ENCODE data around the gene B3GNT3.

The B3GNT3 gene

DNA sequence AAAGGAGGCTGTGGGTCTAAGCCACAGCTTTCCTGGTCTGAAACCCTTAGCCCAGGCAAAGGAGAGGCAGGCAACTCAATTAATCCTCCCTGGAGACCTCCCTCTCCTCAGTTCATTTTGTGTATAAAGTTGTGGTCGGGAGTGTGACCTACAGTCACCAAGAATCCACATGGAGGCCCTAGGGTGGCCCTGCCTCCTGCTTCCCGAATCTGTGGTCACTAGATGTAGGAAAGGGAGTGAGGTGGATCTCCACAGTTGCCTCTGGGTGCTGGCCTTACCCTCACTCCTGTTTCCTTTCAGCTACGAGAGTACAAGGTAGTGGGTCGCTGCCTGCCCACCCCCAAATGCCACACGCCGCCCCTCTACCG, 66.0 kb downstream of the B3GNT3 start:
- H3K36me3 Mint-ChIP-seq (ENCODE audit: low read depth) = peaks cover 62% of the 10 kb centered on the region
- peaks cover 24% of the 10 kb centered on the region for H3K4me1 Mint-ChIP-seq (ENCODE audit: low read depth)
- peaks cover 3% of the 10 kb centered on the region for H3K27me3 Mint-ChIP-seq
- H3K4me3 Mint-ChIP-seq = peak overlapping the region; percentile 97
- no peaks in the 10 kb centered on the region for H3K9me3 Mint-ChIP-seq
- peak overlapping the region; percentile 96 for H3K27ac Mint-ChIP-seq
- intact Hi-C loops (cut with micrococcal nuclease) = no loop called here

DNA sequence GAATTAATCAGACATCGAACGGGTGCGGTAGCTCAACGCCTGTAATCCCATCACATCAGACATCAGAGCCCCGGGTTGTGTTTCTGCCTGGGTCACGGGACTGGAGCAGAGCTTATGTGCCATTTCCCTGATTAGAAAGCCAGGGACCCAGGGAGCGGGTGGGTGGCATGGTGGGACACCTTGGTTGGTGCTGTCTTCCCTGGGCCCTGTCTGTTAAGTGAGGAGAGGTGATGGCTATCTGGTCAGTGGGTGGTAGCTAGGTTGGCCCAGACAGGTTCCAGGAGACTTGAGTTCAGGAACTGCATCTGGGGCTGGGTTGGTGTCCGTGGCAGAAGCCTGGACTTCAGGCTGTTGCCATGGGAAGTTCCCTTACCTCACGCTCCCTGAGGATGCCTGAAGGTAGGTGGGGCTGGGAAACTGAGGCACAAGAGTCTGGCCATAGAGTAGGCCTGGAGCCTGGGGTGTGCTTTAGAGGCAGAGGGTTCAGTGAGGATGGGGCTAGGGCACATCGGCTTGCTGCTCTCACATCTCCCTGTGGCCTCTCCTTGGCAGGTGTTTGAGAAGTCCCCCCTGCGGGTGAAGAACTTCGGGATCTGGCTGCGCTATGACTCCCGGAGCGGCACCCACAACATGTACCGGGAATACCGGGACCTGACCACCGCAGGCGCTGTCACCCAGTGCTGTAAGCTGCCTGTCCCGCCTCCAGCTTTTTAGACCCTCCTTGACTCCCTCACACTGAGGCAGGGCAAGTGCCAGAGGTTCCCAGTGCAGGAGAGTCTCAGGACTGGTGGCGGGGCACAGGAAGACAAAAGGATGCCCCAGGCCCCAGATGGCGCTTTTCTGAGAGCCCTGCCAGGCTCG, 66.8 kb downstream of the B3GNT3 start:
- intact Hi-C loops (cut with micrococcal nuclease) = no loop called here
- Mint-ChIP-seq H3K4me1 (ENCODE audit: low read depth) (peaks cover 24% of the 10 kb centered on the region), H3K36me3 (ENCODE audit: low read depth) (peaks cover 62% of the 10 kb centered on the region), H3K27me3 (peaks cover 3% of the 10 kb centered on the region), H3K9me3 (no peaks in the 10 kb centered on the region), H3K4me3 (peak overlapping the region; percentile 97), H3K27ac (peak overlapping the region; percentile 96)

DNA sequence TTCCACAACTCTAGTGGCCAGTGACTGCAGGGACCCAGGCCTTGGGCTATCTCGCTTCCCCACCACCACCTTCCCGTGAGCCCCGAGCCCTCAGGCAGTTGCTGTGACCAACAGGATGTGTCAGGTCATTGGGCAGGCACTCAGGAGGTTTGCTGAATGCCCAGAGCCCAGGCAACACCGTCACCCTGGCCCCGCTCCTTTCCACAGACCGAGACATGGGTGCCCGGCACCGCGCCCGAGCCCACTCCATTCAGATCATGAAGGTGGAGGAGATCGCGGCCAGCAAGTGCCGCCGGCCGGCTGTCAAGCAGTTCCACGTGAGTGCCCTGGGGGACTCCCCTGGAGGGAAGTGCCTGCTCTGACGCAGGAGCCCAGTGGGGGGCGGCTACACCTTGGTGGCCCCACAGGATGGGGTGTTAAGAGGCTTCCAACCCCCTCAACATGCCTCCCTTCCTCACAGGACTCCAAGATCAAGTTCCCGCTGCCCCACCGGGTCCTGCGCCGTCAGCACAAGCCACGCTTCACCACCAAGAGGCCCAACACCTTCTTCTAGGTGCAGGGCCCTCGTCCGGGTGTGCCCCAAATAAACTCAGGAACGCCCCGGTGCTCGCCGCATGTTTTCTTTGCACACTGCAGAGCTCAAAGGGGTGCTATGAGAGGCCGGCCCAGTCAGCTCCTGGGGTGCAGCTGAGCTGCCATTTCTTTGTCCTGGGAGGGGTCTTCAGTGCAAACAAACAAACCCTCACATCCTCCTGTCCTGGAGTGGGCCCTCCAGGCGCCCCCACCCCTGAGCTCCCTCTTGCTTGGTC, 68.0 kb downstream of the B3GNT3 start:
- Mint-ChIP-seq H3K27me3 (peaks cover under 1% of the 10 kb centered on the region), H3K27ac (no peak overlapping the region), H3K4me1 (ENCODE audit: low read depth) (peaks cover 24% of the 10 kb centered on the region), H3K9me3 (no peaks in the 10 kb centered on the region), H3K4me3 (no peak overlapping the region), H3K36me3 (ENCODE audit: low read depth) (peaks cover 62% of the 10 kb centered on the region)
- intact Hi-C loops (cut with micrococcal nuclease) = no loop called here
